CD14-positive monocyte (primary cell): ENCODE data around the gene ZNF345. TPM values are rescaled to one million over a fixed set of nuclear protein-coding genes. Genes with fewer than 3 reads are reported as not detected.

Source experiments
- DNase-seq, 3 donors: peaks; one replicate each; pipeline ENCODE4 v3.0.0-alpha.2; 2011 to 2022
- H2AFZ ChIP-seq: 2 replicates; pipeline ENCODE4 v1.6.0; 2012; ENCODE audit warnings: mild to moderate bottlenecking, low read depth, low read length, inconsistent platforms; ENCODE audit not compliant: insufficient read depth, poor library complexity, severe bottlenecking
- H3K27ac ChIP-seq, 2 donors: 1 replicate in 1 of 2; 2 replicates in 1 of 2; pipeline ENCODE4 v1.5.1; 2012 to 2013; ENCODE audit warnings: low read length in 2 of 2, control low read depth in 1 of 2, inconsistent platforms in 1 of 2, low read depth in 1 of 2, mild to moderate bottlenecking in 1 of 2
- H3K27me3 ChIP-seq, 2 donors: one replicate each; pipeline versions ENCODE4 v1.6.0 to v1.6.1; 2011 to 2013; ENCODE audit warnings: low read length in 2 of 2; ENCODE audit not compliant: control insufficient read depth in 2 of 2, insufficient read depth in 2 of 2
- H3K36me3 ChIP-seq, 2 donors: replicated peaks in 1 of 2; 1 replicate in 1 of 2; 2 replicates in 1 of 2; pipeline versions ENCODE4 v1.5.1 to v1.6.1; 2012 to 2013; ENCODE audit warnings: low read length in 2 of 2, control low read depth in 1 of 2, inconsistent platforms in 1 of 2, mild to moderate bottlenecking in 1 of 2; ENCODE audit not compliant: insufficient read depth in 2 of 2, control insufficient read depth in 1 of 2
- H3K4me1 ChIP-seq, 2 donors: 1 replicate in 1 of 2; 2 replicates in 1 of 2; pipeline versions ENCODE4 v1.5.1 to v1.6.1; 2012 to 2013; ENCODE audit warnings: low read length in 2 of 2, control low read depth in 1 of 2, inconsistent platforms in 1 of 2, mild to moderate bottlenecking in 1 of 2, moderate library complexity in 1 of 2; ENCODE audit not compliant: insufficient read depth in 2 of 2, control insufficient read depth in 1 of 2
- H3K4me2 ChIP-seq: replicated peaks from 2 replicates; pipeline ENCODE3; 2012; ENCODE audit warnings: low read length, moderate library complexity, mild to moderate bottlenecking; ENCODE audit not compliant: poor library complexity, severe bottlenecking; ENCODE audit errors: extremely low read depth
- H3K4me3 ChIP-seq, 3 experiments: fragments of 200-600 bp in 1 of 3; sonication (generic) in 1 of 3; replicated peaks in 1 of 3; 1 replicate in 2 of 3; 2 replicates in 1 of 3; pipeline ENCODE4 v1.5.1; 2011 to 2013; ENCODE audit warnings: low read length in 3 of 3, mild to moderate bottlenecking in 3 of 3, control low read depth in 2 of 3, low read depth in 2 of 3, inconsistent platforms in 1 of 3, moderate library complexity in 1 of 3
- H3K79me2 ChIP-seq: 2 replicates; pipeline ENCODE4 v1.6.0; 2012; ENCODE audit warnings: mild to moderate bottlenecking, control low read depth, inconsistent platforms, low read length, moderate library complexity; ENCODE audit not compliant: insufficient read depth
- H3K9ac ChIP-seq: 2 replicates; pipeline ENCODE4 v1.6.0; 2017; ENCODE audit warnings: low read length, mild to moderate bottlenecking; ENCODE audit not compliant: insufficient read depth, poor library complexity, severe bottlenecking
- H3K9me3 ChIP-seq, 2 donors: replicated peaks in 1 of 2; 1 replicate in 1 of 2; 2 replicates in 1 of 2; pipeline versions ENCODE4 v1.5.1 to v1.6.1; 2012 to 2013; ENCODE audit warnings: low read length in 2 of 2, control low read depth in 1 of 2; ENCODE audit not compliant: control insufficient read depth in 1 of 2, insufficient read depth in 1 of 2
- H4K20me1 ChIP-seq: 2 replicates; pipeline ENCODE4 v1.6.0; 2012; ENCODE audit warnings: mild to moderate bottlenecking, low read length, control low read depth, moderate library complexity; ENCODE audit not compliant: insufficient read depth
- H3K27ac Mint-ChIP-seq, 7 donors: one replicate each; pipeline ENCODE4 v1.8.0; 2020; ENCODE audit warnings: mild to moderate bottlenecking in 7 of 7, mixed read lengths in 7 of 7, moderate library complexity in 6 of 7, inconsistent platforms in 2 of 7
- H3K27me3 Mint-ChIP-seq, 3 donors: one replicate each; pipeline ENCODE4 v1.8.0; 2021 to 2022; ENCODE audit warnings: low read depth in 3 of 3, mild to moderate bottlenecking in 3 of 3, mixed read lengths in 3 of 3, moderate library complexity in 3 of 3, inconsistent platforms in 1 of 3
- H3K36me3 Mint-ChIP-seq, 2 donors: one replicate each; pipeline ENCODE4 v1.8.0; 2020; ENCODE audit warnings: mixed read lengths in 2 of 2, inconsistent platforms in 1 of 2, mild to moderate bottlenecking in 1 of 2
- H3K4me1 Mint-ChIP-seq: one replicate; pipeline ENCODE4 v1.8.0; 2020; ENCODE audit warnings: mild to moderate bottlenecking, mixed read lengths
- H3K4me3 Mint-ChIP-seq, 2 donors: one replicate each; pipeline ENCODE4 v1.8.0; 2020; ENCODE audit warnings: mild to moderate bottlenecking in 2 of 2, mixed read lengths in 2 of 2, moderate library complexity in 1 of 2
- H3K9me3 Mint-ChIP-seq, 7 donors: one replicate each; pipeline ENCODE4 v1.8.0; 2020 to 2022; ENCODE audit warnings: mixed read lengths in 7 of 7, mild to moderate bottlenecking in 6 of 7, moderate library complexity in 6 of 7, inconsistent platforms in 2 of 7
- WGBS: methylation state at CpG from one replicate; pipeline ENCODE4 v1.1.5; 2013; ENCODE audit warnings: missing lambda C conversion rate; ENCODE audit not compliant: insufficient coverage; 5-methylcytosine and 5-hydroxymethylcytosine counted together
- intact Hi-C, 2 donors: fragments of 100-400 bp; cut with micrococcal nuclease; formaldehyde crosslinking; loops; one replicate each; pipeline versions ENCODE4 v1.15.0 to v1.15.1; 2023
- polyA plus RNA-seq, 3 donors: library from polyadenylated mRNA; depleted of rRNA in 1 of 3; unstranded in 2 of 3; stranded (reverse) in 1 of 3; fragments of 300-500 nt in 2 of 3; fragments of >200 nt in 1 of 3; fragmentation: Illumina TruSeq in 2 of 3; gene quantifications; 1 replicate in 2 of 3; 2 replicates in 1 of 3; pipeline ENCODE4 v1.2.3, GENCODE V29; 2012 to 2021
- TF ChIP-seq, protein P1 (sequence below): fragments of 200-600 bp; IDR thresholded peaks from one replicate; pipeline ENCODE4 v1.8.0; 2022; ENCODE audit warnings: antibody characterized with exemption, mild to moderate bottlenecking

Gene ZNF345
- polyA plus RNA-seq, 3 donors: 0.66 to 2.3 (median 1.3) TPM

DNA sequence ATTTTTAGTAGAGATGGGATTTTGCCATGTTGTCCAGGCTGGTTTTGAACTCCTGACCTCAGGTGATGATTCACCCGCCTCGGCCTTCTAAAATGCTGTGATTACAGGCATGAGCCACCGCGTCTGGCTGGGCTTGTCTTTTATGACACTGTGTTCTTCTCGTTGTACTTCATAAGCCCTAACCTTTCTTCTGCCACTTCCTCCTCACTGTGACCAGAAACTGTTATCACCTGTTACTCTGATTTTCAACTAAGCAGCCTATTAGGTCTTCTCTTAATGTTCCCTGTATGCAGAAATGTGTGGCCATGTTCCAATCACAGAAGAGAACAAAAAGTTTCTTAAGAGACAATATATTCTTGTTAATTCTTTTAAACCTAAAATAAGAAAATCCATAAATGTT is 28.9 kb upstream of the ZNF345 start:
- H3K27me3 Mint-ChIP-seq: no peaks in the 10 kb centered on the region
- no peak overlapping the region for H3K4me3 Mint-ChIP-seq
- no peak overlapping the region for H3K9ac ChIP-seq
- H3K27ac Mint-ChIP-seq: no peak overlapping the region
- H3K4me1 ChIP-seq: no peaks in the 10 kb centered on the region
- TF ChIP-seq, protein P1, sequence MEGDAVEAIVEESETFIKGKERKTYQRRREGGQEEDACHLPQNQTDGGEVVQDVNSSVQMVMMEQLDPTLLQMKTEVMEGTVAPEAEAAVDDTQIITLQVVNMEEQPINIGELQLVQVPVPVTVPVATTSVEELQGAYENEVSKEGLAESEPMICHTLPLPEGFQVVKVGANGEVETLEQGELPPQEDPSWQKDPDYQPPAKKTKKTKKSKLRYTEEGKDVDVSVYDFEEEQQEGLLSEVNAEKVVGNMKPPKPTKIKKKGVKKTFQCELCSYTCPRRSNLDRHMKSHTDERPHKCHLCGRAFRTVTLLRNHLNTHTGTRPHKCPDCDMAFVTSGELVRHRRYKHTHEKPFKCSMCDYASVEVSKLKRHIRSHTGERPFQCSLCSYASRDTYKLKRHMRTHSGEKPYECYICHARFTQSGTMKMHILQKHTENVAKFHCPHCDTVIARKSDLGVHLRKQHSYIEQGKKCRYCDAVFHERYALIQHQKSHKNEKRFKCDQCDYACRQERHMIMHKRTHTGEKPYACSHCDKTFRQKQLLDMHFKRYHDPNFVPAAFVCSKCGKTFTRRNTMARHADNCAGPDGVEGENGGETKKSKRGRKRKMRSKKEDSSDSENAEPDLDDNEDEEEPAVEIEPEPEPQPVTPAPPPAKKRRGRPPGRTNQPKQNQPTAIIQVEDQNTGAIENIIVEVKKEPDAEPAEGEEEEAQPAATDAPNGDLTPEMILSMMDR: no peak
- no peaks in the 10 kb centered on the region for H3K79me2 ChIP-seq
- peaks cover 19 to 77% of the 10 kb centered on the region in 2 donors for H3K36me3 ChIP-seq
- H3K27ac ChIP-seq: no peak overlapping the region
- no peaks in the 10 kb centered on the region for H3K4me1 Mint-ChIP-seq
- 97% methylated on average over 5 of the region's 5 CpGs for WGBS
- H3K36me3 Mint-ChIP-seq: peaks cover 52 to 62% of the 10 kb centered on the region in 2 donors
- H2AFZ ChIP-seq: no peak overlapping the region
- peaks cover 44 to 99% (median 88%) of the 10 kb centered on the region in 7 donors for H3K9me3 Mint-ChIP-seq
- intact Hi-C loops: no loop called here
- no peak overlapping the region for H3K4me2 ChIP-seq
- no peaks in the 10 kb centered on the region for H4K20me1 ChIP-seq
- no peak for DNase-seq
- no peak overlapping the region for H3K4me3 ChIP-seq
- H3K27me3 ChIP-seq: no peaks in the 10 kb centered on the region
- H3K9me3 ChIP-seq: peaks cover 54 to 97% of the 10 kb centered on the region in 2 donors

DNA sequence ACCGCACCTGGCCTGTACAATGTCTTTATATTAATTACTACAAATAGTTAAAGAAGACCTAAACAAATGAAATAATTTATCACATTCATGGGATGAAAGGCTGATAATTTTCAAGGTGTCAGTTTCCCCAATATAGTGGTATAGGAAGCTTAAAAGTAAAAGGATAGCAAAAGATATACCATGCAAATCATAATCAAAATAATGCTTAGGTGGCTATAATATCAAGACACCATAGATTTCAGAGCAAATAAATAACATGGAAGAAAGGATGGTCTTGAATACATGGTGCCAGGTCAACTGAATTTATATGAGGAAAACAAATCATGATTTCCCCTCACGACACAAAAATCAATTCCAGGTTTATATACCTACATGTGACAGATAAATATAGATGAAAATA is 17.2 kb upstream of the ZNF345 start:
- Mint-ChIP-seq H3K36me3 (peaks cover 23 to 41% of the 10 kb centered on the region in 2 donors), H3K4me3 (no peak overlapping the region), H3K4me1 (no peaks in the 10 kb centered on the region), H3K27me3 (peaks cover 0 to 1% (median 0%) of the 10 kb centered on the region in 3 donors), H3K27ac (no peak overlapping the region), H3K9me3 (peaks cover 34 to 75% (median 66%) of the 10 kb centered on the region in 7 donors)
- intact Hi-C loops: no loop called here
- H3K4me1 ChIP-seq: peaks cover 9 to 12% of the 10 kb centered on the region in 2 donors
- no CpG with 5 or more reads among the region's 2 CpGs for WGBS
- H3K4me3 ChIP-seq: no peak overlapping the region
- no peaks in the 10 kb centered on the region for H3K27me3 ChIP-seq
- no peak overlapping the region for H3K9ac ChIP-seq
- no peak for DNase-seq
- H3K27ac ChIP-seq: no peak overlapping the region
- no peak overlapping the region for H2AFZ ChIP-seq
- H3K79me2 ChIP-seq: peaks cover 3% of the 10 kb centered on the region
- peaks cover 0 to 59% of the 10 kb centered on the region in 2 donors for H3K36me3 ChIP-seq
- H3K9me3 ChIP-seq: peaks cover 55 to 89% of the 10 kb centered on the region in 2 donors
- no peak overlapping the region for H3K4me2 ChIP-seq
- H4K20me1 ChIP-seq: no peaks in the 10 kb centered on the region
- TF ChIP-seq, protein P1: no peak
